ENCODE results near the gene CTIF.
A peak's percentile ranks its signal among the peaks of the same experiment; 100 is the strongest.

Gene CTIF

DNA sequence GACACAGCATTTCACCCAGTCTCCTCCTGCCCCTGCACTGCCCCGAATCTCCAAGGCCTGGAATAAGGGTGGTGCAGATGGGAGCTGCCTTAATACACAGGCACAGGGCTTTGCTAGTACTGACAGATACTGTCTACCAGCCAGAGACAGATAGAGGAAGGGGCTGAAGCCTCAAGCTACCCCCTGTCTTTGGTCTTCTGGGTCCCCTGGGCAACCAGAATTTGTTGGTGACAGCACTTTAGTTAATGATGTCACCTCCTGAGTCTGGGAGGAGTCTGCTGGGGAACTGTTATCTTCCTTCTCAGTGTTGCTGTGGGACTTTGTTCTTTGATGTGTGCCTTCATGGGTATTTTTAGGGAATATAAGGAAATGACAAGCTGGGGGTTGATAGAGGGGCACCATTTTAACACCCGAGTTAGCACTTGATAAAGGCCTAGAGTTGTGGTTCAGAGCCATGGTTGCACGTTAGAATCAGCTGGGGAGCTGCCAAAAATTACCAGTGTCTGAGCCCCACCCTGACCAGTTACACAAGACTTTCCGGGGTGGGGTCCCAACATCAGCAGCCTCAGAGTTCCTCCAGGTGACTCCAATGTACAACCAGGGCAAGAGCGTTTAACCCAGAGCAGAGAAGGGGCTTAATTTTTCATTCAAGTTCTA, 275.1 kb downstream of the CTIF start:
- Mint-ChIP-seq H3K36me3 (no peaks in the 10 kb centered on the region), H3K27me3 (no peaks in the 10 kb centered on the region), H3K4me3 (peak overlapping the region; percentile 15), H3K27ac (peak overlapping the region; percentile 23), H3K4me1 (peaks cover 34% of the 10 kb centered on the region), H3K9me3 (no peaks in the 10 kb centered on the region)

- Mint-ChIP-seq H3K4me3 (no peak overlapping the region), H3K4me1 (peaks cover 34% of the 10 kb centered on the region), H3K27ac (no peak overlapping the region), H3K27me3 (no peaks in the 10 kb centered on the region), H3K36me3 (no peaks in the 10 kb centered on the region), H3K9me3 (no peaks in the 10 kb centered on the region)
Measured at GRCh38 chr18:48814490-48815178, 275.8 kb downstream of the CTIF start.

DNA sequence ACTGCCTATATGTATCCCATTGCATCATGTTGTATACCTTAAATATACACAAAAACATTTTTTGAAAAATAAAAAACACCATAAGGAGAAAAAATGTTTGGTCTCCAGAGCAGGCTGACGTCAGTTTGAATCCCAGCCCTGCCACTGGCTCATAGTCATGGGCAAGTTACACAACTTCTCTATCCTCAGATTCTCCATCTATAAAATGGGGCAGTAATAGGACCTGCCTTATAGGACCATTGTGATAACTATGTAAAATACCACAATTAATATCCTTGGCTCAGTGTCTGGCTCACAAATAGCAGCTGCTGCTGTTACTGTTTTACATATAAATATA, 276.3 kb downstream of the CTIF start:
- H3K9me3 Mint-ChIP-seq, result no peaks in the 10 kb centered on the region
- no peak overlapping the region for H3K27ac Mint-ChIP-seq
- H3K4me3 Mint-ChIP-seq, result no peak overlapping the region
- H3K27me3 Mint-ChIP-seq, result no peaks in the 10 kb centered on the region
- no peaks in the 10 kb centered on the region for H3K36me3 Mint-ChIP-seq
- H3K4me1 Mint-ChIP-seq, result peaks cover 34% of the 10 kb centered on the region

- Mint-ChIP-seq H3K27ac (no peak overlapping the region), H3K4me1 (peaks cover 36% of the 10 kb centered on the region), H3K9me3 (no peaks in the 10 kb centered on the region), H3K4me3 (no peak overlapping the region), H3K36me3 (no peaks in the 10 kb centered on the region), H3K27me3 (no peaks in the 10 kb centered on the region)
Measured at GRCh38 chr18:48815581-48816324, 276.9 kb downstream of the CTIF start.

DNA sequence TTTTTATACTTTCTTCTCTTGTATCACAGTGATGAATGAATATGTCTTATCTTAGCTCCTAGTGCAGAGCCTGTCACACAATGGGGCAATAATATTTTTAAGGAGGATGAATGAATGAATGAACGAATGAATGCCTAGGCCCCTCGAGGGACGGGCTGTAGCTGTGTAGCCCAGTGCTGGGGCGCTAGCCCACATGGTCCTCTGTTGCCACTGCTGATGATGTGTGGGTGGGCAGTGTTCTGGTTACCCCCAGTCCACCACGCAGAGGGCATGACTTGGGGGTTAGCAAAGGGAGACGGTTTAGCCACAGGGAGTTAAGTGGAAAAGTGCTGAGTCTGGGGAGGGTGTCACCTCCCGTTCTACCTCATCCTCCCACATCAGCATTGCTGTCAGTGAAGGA, 277.7 kb downstream of the CTIF start:
- H3K27me3 Mint-ChIP-seq, result no peaks in the 10 kb centered on the region
- no peak overlapping the region for H3K4me3 Mint-ChIP-seq
- H3K36me3 Mint-ChIP-seq, result no peaks in the 10 kb centered on the region
- no peak overlapping the region for H3K27ac Mint-ChIP-seq
- H3K9me3 Mint-ChIP-seq, result no peaks in the 10 kb centered on the region
- peaks cover 41% of the 10 kb centered on the region for H3K4me1 Mint-ChIP-seq

GRCh38 chr18:48817021-48817461, 278.2 kb downstream of the CTIF start:
- Mint-ChIP-seq H3K27me3 (no peaks in the 10 kb centered on the region), H3K36me3 (no peaks in the 10 kb centered on the region), H3K27ac (no peak overlapping the region), H3K4me3 (no peak overlapping the region), H3K4me1 (peaks cover 41% of the 10 kb centered on the region), H3K9me3 (no peaks in the 10 kb centered on the region)

GRCh38 chr18:48818329-48819254, 279.8 kb downstream of the CTIF start:
- Mint-ChIP-seq H3K4me1 (peaks cover 36% of the 10 kb centered on the region), H3K27ac (peak overlapping the region; percentile 71), H3K9me3 (no peaks in the 10 kb centered on the region), H3K27me3 (no peaks in the 10 kb centered on the region), H3K36me3 (no peaks in the 10 kb centered on the region), H3K4me3 (no peak overlapping the region)

DNA sequence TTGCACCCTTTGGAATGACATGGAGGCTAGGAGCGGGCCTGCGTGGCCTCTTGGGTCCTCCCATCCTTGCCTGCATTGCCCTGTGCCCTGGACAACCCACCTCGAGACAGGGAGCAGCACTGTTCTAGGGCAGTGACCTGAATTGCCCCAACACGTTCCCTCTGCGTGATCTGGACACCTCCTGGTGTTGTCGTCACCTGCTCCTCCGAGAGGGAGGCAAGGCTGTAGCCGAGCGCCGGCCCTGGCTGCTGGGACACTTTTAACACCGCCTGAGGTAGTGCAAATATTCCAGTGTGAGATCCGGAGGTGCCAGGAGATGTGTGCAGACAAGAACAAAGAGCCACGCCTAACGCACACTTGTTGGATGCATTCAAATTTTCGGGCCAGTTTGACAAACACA, 280.4 kb downstream of the CTIF start:
- Mint-ChIP-seq H3K27me3 (no peaks in the 10 kb centered on the region), H3K4me1 (peaks cover 29% of the 10 kb centered on the region), H3K36me3 (no peaks in the 10 kb centered on the region), H3K9me3 (no peaks in the 10 kb centered on the region), H3K27ac (no peak overlapping the region), H3K4me3 (no peak overlapping the region)

GRCh38 chr18:48819781-48820482, 281.1 kb downstream of the CTIF start:
- no peak overlapping the region for H3K27ac Mint-ChIP-seq
- no peaks in the 10 kb centered on the region for H3K36me3 Mint-ChIP-seq
- H3K4me3 Mint-ChIP-seq, result no peak overlapping the region
- no peaks in the 10 kb centered on the region for H3K9me3 Mint-ChIP-seq
- H3K27me3 Mint-ChIP-seq, result no peaks in the 10 kb centered on the region
- H3K4me1 Mint-ChIP-seq, result peaks cover 23% of the 10 kb centered on the region

DNA sequence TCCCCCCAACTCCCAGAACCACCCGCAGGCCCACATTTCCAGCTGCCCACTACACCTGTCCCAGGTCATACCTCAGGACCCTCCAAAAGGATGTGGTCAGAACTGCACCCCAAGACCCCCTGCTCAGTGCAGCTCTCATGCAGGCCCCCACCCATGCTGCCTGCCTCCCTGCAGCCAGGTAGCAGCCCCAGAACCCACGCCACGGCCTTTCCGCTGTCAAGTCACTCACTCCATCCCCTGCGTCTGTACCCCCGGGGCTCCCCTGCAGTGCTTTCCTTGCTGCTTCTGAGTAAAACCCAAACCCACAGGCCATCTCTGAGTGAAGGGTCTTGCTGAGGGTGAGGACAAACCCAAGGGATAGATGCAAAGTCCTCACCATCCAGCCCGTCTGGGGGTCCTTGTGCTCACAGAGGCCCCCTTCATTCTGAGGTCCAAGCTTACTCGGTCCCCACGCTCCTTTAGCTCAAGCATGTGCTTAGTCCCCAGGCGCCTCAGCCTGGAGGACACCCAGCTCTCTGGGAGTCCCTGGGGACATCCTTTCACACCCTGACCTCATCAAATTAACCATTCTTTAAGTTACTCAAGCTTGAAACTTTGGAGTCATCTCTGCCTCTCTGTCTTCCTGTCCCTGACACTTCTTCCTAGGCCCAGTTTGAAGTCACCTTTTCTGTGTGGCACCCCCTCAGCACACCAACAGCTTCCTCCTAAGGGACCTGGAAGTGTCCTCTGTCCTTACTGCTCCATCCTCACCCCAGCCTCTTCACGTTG, 281.8 kb downstream of the CTIF start:
- no peak overlapping the region for H3K27ac Mint-ChIP-seq
- no peaks in the 10 kb centered on the region for H3K9me3 Mint-ChIP-seq
- peaks cover 16% of the 10 kb centered on the region for H3K4me1 Mint-ChIP-seq
- no peaks in the 10 kb centered on the region for H3K27me3 Mint-ChIP-seq
- no peaks in the 10 kb centered on the region for H3K36me3 Mint-ChIP-seq
- H3K4me3 Mint-ChIP-seq, result no peak overlapping the region

- Mint-ChIP-seq H3K36me3 (no peaks in the 10 kb centered on the region), H3K9me3 (no peaks in the 10 kb centered on the region), H3K27ac (no peak overlapping the region), H3K4me1 (peaks cover 16% of the 10 kb centered on the region), H3K27me3 (no peaks in the 10 kb centered on the region), H3K4me3 (no peak overlapping the region)
Measured at GRCh38 chr18:48821251-48821590, 282.4 kb downstream of the CTIF start.

DNA sequence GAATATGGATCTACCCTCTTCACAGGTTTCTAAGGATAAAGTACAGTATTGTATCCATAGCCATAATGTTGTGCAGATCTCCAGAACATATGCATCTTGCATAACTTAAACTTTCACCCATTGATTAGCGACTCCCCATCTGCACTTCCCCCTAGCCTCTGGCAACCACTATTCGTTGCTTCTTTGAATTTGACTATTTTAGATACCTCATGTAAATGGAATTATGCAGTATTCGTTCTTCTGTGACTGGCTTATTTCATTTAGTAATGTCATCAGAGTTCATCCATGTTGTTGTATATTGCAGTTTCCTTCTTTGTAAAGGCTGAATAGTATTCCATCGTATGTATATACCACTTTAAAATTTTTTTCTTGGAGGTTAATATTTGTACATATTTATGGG, 283.0 kb downstream of the CTIF start:
- Mint-ChIP-seq H3K4me1 (peaks cover 16% of the 10 kb centered on the region), H3K4me3 (no peak overlapping the region), H3K9me3 (no peaks in the 10 kb centered on the region), H3K27ac (no peak overlapping the region), H3K36me3 (no peaks in the 10 kb centered on the region), H3K27me3 (no peaks in the 10 kb centered on the region)

DNA sequence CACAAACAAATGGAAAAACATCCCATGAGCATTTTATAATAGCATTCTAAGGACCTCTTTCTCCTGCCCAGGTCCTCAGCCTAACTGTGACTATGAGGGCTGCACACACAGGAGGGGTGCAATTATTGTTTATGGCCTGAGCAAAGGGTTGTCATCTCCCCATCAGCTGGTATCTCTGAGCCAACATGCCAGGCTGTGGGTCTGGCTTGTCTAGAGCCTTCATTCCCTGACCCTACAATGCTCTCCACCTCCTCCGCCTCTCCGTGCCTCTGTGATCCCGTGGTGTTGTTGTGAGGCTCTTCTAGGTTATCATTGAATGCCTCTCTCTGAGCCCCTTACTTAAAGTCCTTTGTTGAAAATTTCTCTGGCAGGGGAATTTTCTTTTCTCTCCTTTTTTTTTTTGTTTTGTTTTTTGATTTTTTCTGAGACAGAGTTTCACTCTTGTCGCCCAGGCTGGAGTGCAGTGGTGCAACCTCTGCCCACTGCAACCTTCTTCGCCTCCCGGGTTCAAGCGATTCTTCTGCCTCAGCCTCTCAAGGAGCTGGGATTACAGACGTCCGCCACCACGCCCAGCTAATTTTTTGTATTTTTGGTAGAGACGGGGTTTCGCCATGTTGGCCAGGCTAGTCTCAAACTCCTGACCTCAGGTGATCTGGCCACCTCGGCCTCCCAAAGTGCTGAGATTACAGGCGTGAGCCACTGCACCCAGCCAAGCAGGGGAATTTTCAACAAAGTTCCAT, 285.6 kb downstream of the CTIF start:
- Mint-ChIP-seq H3K27me3 (no peaks in the 10 kb centered on the region), H3K9me3 (no peaks in the 10 kb centered on the region), H3K4me1 (peaks cover 10% of the 10 kb centered on the region), H3K27ac (no peak overlapping the region), H3K36me3 (no peaks in the 10 kb centered on the region), H3K4me3 (no peak overlapping the region)

Measured in activated naive CD4-positive, alpha-beta T cell treated with anti-CD3 and anti-CD28 coated beads, Interleukin-2, amount 50 U/mL, for 24 hours (primary cell).